ENCODE results near the gene SEC24B.

SEC24B gene

GRCh38 chr4:109589605-109590004 is 156.0 kb downstream of the SEC24B start:
- no peak overlapping the region for H3K4me3 ChIP-seq (ENCODE audit: low read length in 2 of 2)
- H3K27ac ChIP-seq (ENCODE audit: low read depth in 2 of 2, low read length in 2 of 2), result no peak overlapping the region
- no peaks in the 10 kb centered on the region for H3K4me1 ChIP-seq (ENCODE audit: control insufficient read depth in 2 of 2, insufficient read depth in 2 of 2, low read length in 2 of 2)
- no peaks in the 10 kb centered on the region for H3K9me3 ChIP-seq (ENCODE audit: control insufficient read depth in 2 of 2, low read length in 2 of 2)
- H3K9ac ChIP-seq (ENCODE audit: low read depth in 1 of 2, low read length in 2 of 2), result no peak overlapping the region
- H3K27me3 ChIP-seq (ENCODE audit: control insufficient read depth in 2 of 2, insufficient read depth in 2 of 2, low read length in 2 of 2), result no peaks in the 10 kb centered on the region
- H3K36me3 ChIP-seq (ENCODE audit: control insufficient read depth in 2 of 2, insufficient read depth in 2 of 2, low read length in 2 of 2), result no peaks in the 10 kb centered on the region

All from mucosa of rectum (tissue), 2 donors.